Mucosa of rectum (tissue), 2 donors: ENCODE data around the gene KANSL2.

Experiments
- H3K27ac ChIP-seq, 2 donors: one replicate each; pipeline ENCODE4 v1.7.0; 2013; ENCODE audit warnings: inconsistent platforms in 2 of 2, low read depth in 2 of 2, low read length in 2 of 2
- H3K27me3 ChIP-seq, 2 donors: one replicate each; pipeline ENCODE4 v1.7.0; 2013; ENCODE audit warnings: low read length in 2 of 2; ENCODE audit not compliant: control insufficient read depth in 2 of 2, insufficient read depth in 2 of 2
- H3K36me3 ChIP-seq, 2 donors: one replicate each; pipeline ENCODE4 v1.7.0; 2013; ENCODE audit warnings: low read length in 2 of 2; ENCODE audit not compliant: control insufficient read depth in 2 of 2, insufficient read depth in 2 of 2
- H3K4me1 ChIP-seq, 2 donors: one replicate each; pipeline ENCODE4 v1.7.0; 2013; ENCODE audit warnings: low read length in 2 of 2, mild to moderate bottlenecking in 1 of 2; ENCODE audit not compliant: control insufficient read depth in 2 of 2, insufficient read depth in 2 of 2
- H3K4me3 ChIP-seq, 2 donors: one replicate each; pipeline ENCODE4 v1.7.0; 2013; ENCODE audit warnings: low read length in 2 of 2
- H3K9ac ChIP-seq, 2 donors: one replicate each; pipeline ENCODE4 v1.7.0; 2013; ENCODE audit warnings: low read length in 2 of 2, low read depth in 1 of 2, mild to moderate bottlenecking in 1 of 2
- H3K9me3 ChIP-seq, 2 donors: one replicate each; pipeline ENCODE4 v1.7.0; 2013; ENCODE audit warnings: low read length in 2 of 2; ENCODE audit not compliant: control insufficient read depth in 2 of 2
- donor health status: healthy.
- donor health status: Normal muscosa, but diverticular disease.

Gene KANSL2

DNA sequence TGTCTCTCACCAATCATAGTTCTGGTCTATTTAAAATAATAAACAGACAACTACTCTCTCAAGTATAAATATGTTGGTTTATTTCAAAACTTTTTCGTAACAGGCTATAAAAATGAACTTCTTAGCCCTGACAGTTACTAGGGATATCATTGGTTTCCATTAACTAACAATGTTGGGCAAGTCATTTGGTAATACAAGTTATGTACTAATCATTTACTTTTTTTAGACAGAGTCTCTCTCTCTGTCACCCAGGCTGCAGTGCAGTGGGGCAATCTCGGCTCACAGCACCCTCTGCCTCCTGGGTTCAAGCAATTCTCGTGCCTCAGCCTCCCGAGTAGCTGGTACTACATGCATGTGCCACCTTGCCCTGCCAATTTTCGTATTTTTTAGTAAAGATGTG lies 14.6 kb upstream of the KANSL2 start:
- peaks cover 54 to 60% of the 10 kb centered on the region in 2 donors for H3K36me3 ChIP-seq
- H3K27ac ChIP-seq, result no peak overlapping the region
- H3K9ac ChIP-seq, result no peak overlapping the region
- H3K4me1 ChIP-seq, result no peaks in the 10 kb centered on the region
- H3K4me3 ChIP-seq, result no peak overlapping the region
- H3K9me3 ChIP-seq, result no peaks in the 10 kb centered on the region
- H3K27me3 ChIP-seq, result no peaks in the 10 kb centered on the region

DNA sequence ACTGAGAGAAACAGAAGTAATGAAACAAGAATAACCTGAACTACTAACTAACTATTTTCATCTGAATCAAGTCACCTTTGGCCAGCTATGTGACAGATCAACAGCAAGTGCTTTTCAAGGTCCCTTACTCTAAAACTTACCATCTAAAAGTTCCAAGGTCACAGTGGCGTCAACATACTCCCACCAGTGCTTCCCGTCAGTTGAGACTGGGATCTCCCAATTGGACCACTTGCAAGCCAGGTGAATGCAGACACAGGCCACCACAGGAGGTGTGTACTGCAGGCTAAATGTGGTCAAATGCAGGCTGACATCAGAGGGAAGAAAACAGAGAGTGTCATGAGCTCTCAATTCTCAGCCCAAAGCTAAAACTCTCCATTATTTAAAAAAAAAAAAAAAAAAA lies 13.8 kb upstream of the KANSL2 start:
- H3K4me1 ChIP-seq, result no peaks in the 10 kb centered on the region
- no peaks in the 10 kb centered on the region for H3K9me3 ChIP-seq
- no peak overlapping the region for H3K9ac ChIP-seq
- peaks cover 55 to 62% of the 10 kb centered on the region in 2 donors for H3K36me3 ChIP-seq
- no peak overlapping the region for H3K4me3 ChIP-seq
- no peaks in the 10 kb centered on the region for H3K27me3 ChIP-seq
- H3K27ac ChIP-seq, result no peak overlapping the region

DNA sequence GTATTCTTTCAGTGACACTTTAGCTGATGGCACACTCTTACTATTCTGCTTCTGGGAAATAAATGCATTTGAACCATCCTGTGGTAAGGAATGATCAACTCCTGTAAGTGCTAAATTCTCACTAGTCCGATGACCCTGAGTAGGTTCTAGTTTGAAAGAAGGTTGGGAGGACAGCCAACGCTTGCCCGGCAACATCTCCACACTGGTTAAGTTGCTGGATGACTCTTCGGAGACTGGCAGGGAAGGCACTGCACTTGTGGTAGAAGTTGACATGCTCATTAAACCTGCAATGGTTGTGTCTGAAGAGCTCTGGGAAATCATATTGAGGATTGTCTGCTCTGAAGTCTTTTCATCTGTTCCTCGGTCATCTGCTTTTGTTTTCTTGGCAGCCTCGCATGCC lies 12.0 kb upstream of the KANSL2 start:
- no peak overlapping the region for H3K4me3 ChIP-seq
- no peaks in the 10 kb centered on the region for H3K4me1 ChIP-seq
- no peak overlapping the region for H3K9ac ChIP-seq
- no peaks in the 10 kb centered on the region for H3K27me3 ChIP-seq
- no peaks in the 10 kb centered on the region for H3K9me3 ChIP-seq
- H3K27ac ChIP-seq, result no peak overlapping the region
- peaks cover 59 to 65% of the 10 kb centered on the region in 2 donors for H3K36me3 ChIP-seq

DNA sequence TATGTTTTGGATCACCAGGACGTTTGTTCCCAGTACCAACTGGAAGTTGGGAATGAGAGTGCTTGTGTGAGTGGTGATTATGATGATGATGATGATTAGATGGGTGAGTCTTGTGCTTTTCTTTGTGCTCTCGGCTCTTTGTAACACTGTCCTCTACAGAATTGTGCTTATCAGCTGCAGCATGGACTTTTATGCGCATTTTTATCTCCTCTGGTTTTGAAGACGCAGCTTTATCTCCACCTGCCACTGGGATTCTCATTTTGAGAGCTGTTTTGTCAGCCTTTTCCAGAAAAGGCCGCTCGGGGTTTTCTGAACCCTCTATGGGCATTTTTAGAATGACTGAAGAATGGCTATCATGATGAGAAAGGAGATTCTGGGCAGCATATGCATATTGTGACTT lies 11.5 kb upstream of the KANSL2 start:
- Histone ChIP-seq H3K9me3 (no peaks in the 10 kb centered on the region), H3K27me3 (no peaks in the 10 kb centered on the region), H3K27ac (no peak overlapping the region), H3K4me3 (no peak overlapping the region), H3K36me3 (peaks cover 60 to 64% of the 10 kb centered on the region in 2 donors), H3K4me1 (no peaks in the 10 kb centered on the region), H3K9ac (no peak overlapping the region)

DNA sequence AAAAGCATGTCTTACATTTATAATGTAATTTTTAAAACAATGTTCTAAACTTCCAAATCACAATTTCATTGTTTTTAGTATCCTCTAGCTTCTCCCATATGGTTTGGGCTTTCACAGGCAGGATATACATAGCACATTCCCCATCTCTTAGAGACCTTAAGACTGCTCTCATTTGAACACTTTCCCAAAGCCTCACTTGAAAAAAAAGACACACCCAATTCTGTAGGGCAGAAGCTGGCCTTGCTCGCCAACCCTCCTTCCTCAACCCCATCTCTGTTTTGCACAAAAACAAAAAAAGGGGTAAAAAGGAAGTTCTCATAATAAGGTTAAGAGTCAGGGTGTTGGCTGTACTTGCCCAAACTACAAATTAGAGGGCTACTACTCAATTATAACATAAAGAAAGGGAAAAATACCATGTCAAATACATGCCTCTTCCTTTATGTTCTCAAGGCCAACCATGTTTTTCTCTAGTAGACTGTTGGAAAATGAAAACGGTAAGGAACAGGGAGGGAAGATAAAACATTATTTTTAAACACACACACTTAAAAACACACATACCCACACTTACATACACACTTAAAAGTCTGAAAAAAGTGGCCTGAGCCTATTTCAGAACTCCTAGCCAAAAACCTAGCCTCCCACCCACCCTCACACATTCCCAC lies 9.9 kb upstream of the KANSL2 start:
- H3K9me3 ChIP-seq, result no peaks in the 10 kb centered on the region
- no peaks in the 10 kb centered on the region for H3K27me3 ChIP-seq
- no peak overlapping the region for H3K9ac ChIP-seq
- no peak overlapping the region for H3K27ac ChIP-seq
- peaks cover 55 to 62% of the 10 kb centered on the region in 2 donors for H3K36me3 ChIP-seq
- H3K4me3 ChIP-seq, result no peak overlapping the region
- no peaks in the 10 kb centered on the region for H3K4me1 ChIP-seq

GRCh38 chr12:48690990-48691389 lies 9.0 kb upstream of the KANSL2 start:
- no peak overlapping the region for H3K9ac ChIP-seq
- H3K27ac ChIP-seq, result no peak overlapping the region
- H3K27me3 ChIP-seq, result no peaks in the 10 kb centered on the region
- H3K9me3 ChIP-seq, result no peaks in the 10 kb centered on the region
- no peak overlapping the region for H3K4me3 ChIP-seq
- H3K36me3 ChIP-seq, result peaks cover 49 to 53% of the 10 kb centered on the region in 2 donors
- H3K4me1 ChIP-seq, result no peaks in the 10 kb centered on the region

DNA sequence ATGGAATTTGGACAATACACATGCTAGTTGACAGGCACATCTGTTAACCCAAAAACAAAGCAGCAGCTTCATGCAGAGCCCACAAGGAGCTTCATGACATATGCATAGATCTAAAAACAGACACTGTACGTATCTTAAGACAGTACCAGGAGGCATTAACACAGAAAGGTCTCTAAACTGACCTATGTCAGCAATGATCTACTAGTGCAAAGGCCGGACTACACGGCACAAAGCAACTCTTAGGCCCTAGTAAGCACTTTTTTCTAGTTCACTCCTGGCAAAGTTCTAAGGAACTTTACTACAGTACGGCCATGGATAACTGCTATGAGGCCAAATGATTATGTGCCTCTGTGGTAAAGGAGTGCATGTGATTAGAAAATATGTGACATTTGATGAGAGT lies 8.4 kb upstream of the KANSL2 start:
- Histone ChIP-seq H3K4me3 (no peak overlapping the region), H3K36me3 (peaks cover 44 to 48% of the 10 kb centered on the region in 2 donors), H3K9me3 (no peaks in the 10 kb centered on the region), H3K27me3 (no peaks in the 10 kb centered on the region), H3K4me1 (no peaks in the 10 kb centered on the region), H3K9ac (no peak overlapping the region), H3K27ac (no peak overlapping the region)

DNA sequence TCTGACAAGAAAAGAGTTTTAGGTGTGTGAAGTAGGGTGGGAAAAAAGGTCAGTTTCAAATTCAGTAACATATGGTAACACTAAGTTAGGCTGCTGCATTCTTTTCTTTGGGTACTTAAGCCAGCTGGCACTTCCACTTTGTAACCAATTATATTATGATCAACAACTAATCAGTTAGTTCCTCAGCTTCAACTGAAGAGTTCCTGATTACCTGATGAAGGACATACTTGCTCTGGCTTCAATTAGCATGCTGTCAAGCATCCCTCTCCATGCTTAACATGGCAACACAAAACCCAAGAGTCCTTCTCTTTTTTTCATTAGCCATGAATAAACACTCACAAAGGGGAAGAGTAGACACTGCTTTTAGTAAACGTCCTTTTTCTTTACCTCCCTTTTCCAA lies 6.8 kb upstream of the KANSL2 start:
- peaks cover 30 to 33% of the 10 kb centered on the region in 2 donors for H3K36me3 ChIP-seq
- no peaks in the 10 kb centered on the region for H3K27me3 ChIP-seq
- H3K9ac ChIP-seq, result no peak overlapping the region
- H3K9me3 ChIP-seq, result no peaks in the 10 kb centered on the region
- H3K27ac ChIP-seq, result no peak overlapping the region
- H3K4me3 ChIP-seq, result no peak overlapping the region
- no peaks in the 10 kb centered on the region for H3K4me1 ChIP-seq

DNA sequence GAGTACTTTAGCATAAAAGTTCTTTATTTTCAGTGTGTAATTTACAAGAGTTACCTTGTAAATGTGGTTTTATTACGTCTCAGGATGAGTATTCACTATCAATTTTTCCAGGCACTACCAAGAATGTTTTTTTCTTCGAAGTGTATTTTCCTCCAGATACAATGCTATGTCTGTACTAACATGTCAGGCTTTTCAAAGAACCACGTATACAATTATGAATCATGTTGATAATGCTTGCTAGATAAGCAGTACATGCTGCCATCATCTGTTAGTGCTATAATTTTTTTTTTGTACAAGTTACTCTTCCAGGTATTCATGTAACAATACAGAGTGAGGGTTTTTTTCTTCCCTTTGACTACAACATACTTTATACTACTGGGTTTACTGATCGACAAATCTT lies 5.6 kb upstream of the KANSL2 start:
- Histone ChIP-seq H3K9ac (no peak overlapping the region), H3K27ac (no peak overlapping the region), H3K36me3 (peaks cover 20% of the 10 kb centered on the region in 2 donors), H3K4me1 (no peaks in the 10 kb centered on the region), H3K9me3 (no peaks in the 10 kb centered on the region), H3K27me3 (no peaks in the 10 kb centered on the region), H3K4me3 (no peak overlapping the region)

- no peaks in the 10 kb centered on the region for H3K27me3 ChIP-seq
- no peak overlapping the region for H3K27ac ChIP-seq
- H3K36me3 ChIP-seq, result peaks cover 15 to 16% of the 10 kb centered on the region in 2 donors
- no peak overlapping the region for H3K4me3 ChIP-seq
- no peak overlapping the region for H3K9ac ChIP-seq
- H3K9me3 ChIP-seq, result no peaks in the 10 kb centered on the region
- H3K4me1 ChIP-seq, result no peaks in the 10 kb centered on the region
These were observed 4.7 kb upstream of the KANSL2 start for GRCh38 chr12:48686615-48687334.
